SU-DHL-6 (cell line): ENCODE measurements around the gene NCAPH2.

Source experiments
- H2AFZ ChIP-seq: fragments of 200-600 bp; sonication (generic); 2 replicates; pipeline ENCODE4 v1.6.1; 2014; ENCODE audit warnings: low read depth, mild to moderate bottlenecking, moderate library complexity, mixed read lengths, antibody characterized with exemption, low read length; ENCODE audit not compliant: severe bottlenecking
- H3F3A ChIP-seq: fragments of 200-600 bp; shearing (Covaris generic); 2 replicates; pipeline ENCODE4 v1.6.0; 2016; ENCODE audit warnings: antibody characterized with exemption, mild to moderate bottlenecking; ENCODE audit not compliant: insufficient read depth
- H3K27ac ChIP-seq: fragments of 200-600 bp; sonication (generic); 2 replicates; pipeline ENCODE4 v1.5.1; 2016; ENCODE audit warnings: low read depth, mild to moderate bottlenecking, low read length, moderate library complexity, mixed read lengths
- H3K27me3 ChIP-seq: fragments of 200-600 bp; sonication (generic), shearing (Covaris generic); 2 replicates; pipeline ENCODE4 v1.6.0; 2014; ENCODE audit warnings: mild to moderate bottlenecking, low read length
- H3K36me3 ChIP-seq: fragments of 200-600 bp; sonication (generic); 2 replicates; pipeline ENCODE4 v1.6.1; 2014; ENCODE audit warnings: mild to moderate bottlenecking, low read length, mixed read lengths
- H3K4me2 ChIP-seq: fragments of 300-600, 200-600 bp; shearing (Covaris generic), sonication (generic); 2 replicates; pipeline ENCODE4 v1.6.0; 2014; ENCODE audit warnings: low read length, low read depth, mild to moderate bottlenecking; ENCODE audit not compliant: poor library complexity, severe bottlenecking
- H3K4me3 ChIP-seq: fragments of 200-600 bp; sonication (generic); 2 replicates; pipeline ENCODE4 v1.5.1; 2014; ENCODE audit warnings: antibody characterized with exemption, low read length, mild to moderate bottlenecking, mixed read lengths; ENCODE audit not compliant: insufficient read depth, poor library complexity, severe bottlenecking
- H3K79me2 ChIP-seq: fragments of 200-600 bp; sonication (generic); 2 replicates; pipeline ENCODE4 v1.6.1; 2014; ENCODE audit warnings: mild to moderate bottlenecking, low read length, moderate library complexity; ENCODE audit not compliant: insufficient read depth
- H3K9ac ChIP-seq: fragments of 200-600 bp; sonication (generic); 2 replicates; pipeline ENCODE4 v1.7.0; 2014; ENCODE audit warnings: mild to moderate bottlenecking, low read length
- H3K9me2 ChIP-seq: fragments of 200-600 bp; sonication (generic); replicated peaks from 2 replicates; pipeline ENCODE4 v1.6.1; 2014; ENCODE audit warnings: low read length; ENCODE audit not compliant: insufficient read depth
- H3K9me3 ChIP-seq: fragments of 200-600 bp; sonication (generic); 2 replicates; pipeline ENCODE4 v1.6.1; 2014; ENCODE audit warnings: low read length, mixed read lengths; ENCODE audit not compliant: insufficient read depth
- H4K20me1 ChIP-seq: fragments of 200-600 bp; sonication (generic); 2 replicates; pipeline ENCODE4 v1.6.1; 2014; ENCODE audit warnings: low read depth, mild to moderate bottlenecking, antibody characterized with exemption, low read length, moderate library complexity, mixed read lengths
- CTCF ChIP-seq: fragments of 200-600 bp; sonication (generic); IDR thresholded peaks from one replicate; pipeline ENCODE4 v1.5.1; 2017; ENCODE audit warnings: antibody characterized with exemption, mild to moderate bottlenecking, low read length, moderate library complexity; ENCODE audit not compliant: insufficient read depth, poor library complexity, severe bottlenecking
- EZH2phosphoT487 ChIP-seq: fragments of 200-600 bp; sonication (generic), shearing (Covaris generic); conservative IDR thresholded peaks from 2 replicates; pipeline ENCODE4 v1.6.1; 2018; ENCODE audit warnings: mild to moderate bottlenecking, antibody characterized with exemption, low read length, moderate library complexity, mixed read lengths

NCAPH2 gene

GRCh38 chr22:50551160-50551752 lies 43.2 kb downstream of the NCAPH2 start:
- no peak overlapping the region for H3K9ac ChIP-seq
- H3K4me3 ChIP-seq = no peak overlapping the region
- TF ChIP-seq CTCF (no peak), EZH2phosphoT487 (no peak)
- H3K79me2 ChIP-seq = no peaks in the 10 kb centered on the region
- H3K9me2 ChIP-seq = no peaks in the 10 kb centered on the region
- no peak overlapping the region for H2AFZ ChIP-seq
- no peak overlapping the region for H3K4me2 ChIP-seq
- H3K27me3 ChIP-seq = no peaks in the 10 kb centered on the region
- H4K20me1 ChIP-seq = no peaks in the 10 kb centered on the region
- no peak overlapping the region for H3K27ac ChIP-seq
- no peaks in the 10 kb centered on the region for H3K36me3 ChIP-seq
- H3F3A ChIP-seq = no peaks in the 10 kb centered on the region
- H3K9me3 ChIP-seq = no peaks in the 10 kb centered on the region

GRCh38 chr22:50553310-50553709 lies 45.3 kb downstream of the NCAPH2 start:
- Histone ChIP-seq H4K20me1 (no peaks in the 10 kb centered on the region), H3K36me3 (no peaks in the 10 kb centered on the region), H3K9me3 (no peaks in the 10 kb centered on the region), H3K4me2 (no peak overlapping the region), H3K27ac (no peak overlapping the region), H3F3A (no peaks in the 10 kb centered on the region), H3K9ac (no peak overlapping the region), H3K79me2 (no peaks in the 10 kb centered on the region), H2AFZ (no peak overlapping the region), H3K4me3 (no peak overlapping the region), H3K9me2 (no peaks in the 10 kb centered on the region), H3K27me3 (no peaks in the 10 kb centered on the region)
- TF ChIP-seq EZH2phosphoT487 = no peak
- TF ChIP-seq CTCF = no peak

- H3K27me3 ChIP-seq = no peaks in the 10 kb centered on the region
- H2AFZ ChIP-seq = no peak overlapping the region
- H3K36me3 ChIP-seq = no peaks in the 10 kb centered on the region
- H3F3A ChIP-seq = no peaks in the 10 kb centered on the region
- H3K4me2 ChIP-seq = no peak overlapping the region
- no peaks in the 10 kb centered on the region for H4K20me1 ChIP-seq
- H3K9me2 ChIP-seq = no peaks in the 10 kb centered on the region
- no peak overlapping the region for H3K9ac ChIP-seq
- H3K79me2 ChIP-seq = no peaks in the 10 kb centered on the region
- TF ChIP-seq EZH2phosphoT487 (no peak), CTCF (no peak)
- H3K9me3 ChIP-seq = no peaks in the 10 kb centered on the region
- no peak overlapping the region for H3K4me3 ChIP-seq
- no peak overlapping the region for H3K27ac ChIP-seq
These were observed 48.7 kb downstream of the NCAPH2 start for GRCh38 chr22:50556703-50557102.
